GM19025 (cell line): ENCODE results near the gene C10orf90.
"Not testable (repeated sequence)": the region's sequence is repeated elsewhere in the genome, so short reads cannot be mapped to it uniquely, and the experiment has no call there.

Experiments
- ATAC-seq: cut with Tn5 transposase; IDR thresholded peaks from one replicate; pipeline ENCODE4 v1.9.1; 2021; ENCODE audit warnings: mild to moderate bottlenecking, low read depth, moderate library complexity; ENCODE audit not compliant: unreplicated experiment

C10orf90 gene

DNA sequence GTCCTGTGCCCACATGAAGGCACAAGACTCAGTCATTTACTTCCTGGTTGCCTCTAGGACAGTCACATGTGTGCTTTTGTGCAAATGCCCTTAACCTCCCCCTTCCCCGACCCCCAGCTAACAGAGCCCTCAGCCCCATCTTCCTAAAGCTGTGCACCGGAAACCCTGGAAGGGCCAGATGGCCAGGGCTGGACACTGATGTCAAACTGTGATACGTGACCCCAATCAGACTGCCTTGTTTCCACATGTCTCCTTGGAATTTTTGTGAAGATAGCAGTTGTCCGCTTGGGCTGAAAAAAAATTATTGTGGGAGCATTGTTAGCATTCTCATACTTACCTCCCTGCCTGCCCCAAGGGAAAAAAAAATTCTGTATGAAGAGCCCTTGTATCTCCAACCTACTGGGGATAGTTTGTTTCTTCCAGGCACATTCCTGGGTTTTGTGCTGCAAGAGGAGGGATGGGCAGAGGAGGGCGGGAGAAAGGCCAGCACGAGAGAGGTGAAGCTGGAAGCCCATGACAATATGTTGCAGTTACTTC, 265.2 kb downstream of the C10orf90 start:
- no peak for ATAC-seq

DNA sequence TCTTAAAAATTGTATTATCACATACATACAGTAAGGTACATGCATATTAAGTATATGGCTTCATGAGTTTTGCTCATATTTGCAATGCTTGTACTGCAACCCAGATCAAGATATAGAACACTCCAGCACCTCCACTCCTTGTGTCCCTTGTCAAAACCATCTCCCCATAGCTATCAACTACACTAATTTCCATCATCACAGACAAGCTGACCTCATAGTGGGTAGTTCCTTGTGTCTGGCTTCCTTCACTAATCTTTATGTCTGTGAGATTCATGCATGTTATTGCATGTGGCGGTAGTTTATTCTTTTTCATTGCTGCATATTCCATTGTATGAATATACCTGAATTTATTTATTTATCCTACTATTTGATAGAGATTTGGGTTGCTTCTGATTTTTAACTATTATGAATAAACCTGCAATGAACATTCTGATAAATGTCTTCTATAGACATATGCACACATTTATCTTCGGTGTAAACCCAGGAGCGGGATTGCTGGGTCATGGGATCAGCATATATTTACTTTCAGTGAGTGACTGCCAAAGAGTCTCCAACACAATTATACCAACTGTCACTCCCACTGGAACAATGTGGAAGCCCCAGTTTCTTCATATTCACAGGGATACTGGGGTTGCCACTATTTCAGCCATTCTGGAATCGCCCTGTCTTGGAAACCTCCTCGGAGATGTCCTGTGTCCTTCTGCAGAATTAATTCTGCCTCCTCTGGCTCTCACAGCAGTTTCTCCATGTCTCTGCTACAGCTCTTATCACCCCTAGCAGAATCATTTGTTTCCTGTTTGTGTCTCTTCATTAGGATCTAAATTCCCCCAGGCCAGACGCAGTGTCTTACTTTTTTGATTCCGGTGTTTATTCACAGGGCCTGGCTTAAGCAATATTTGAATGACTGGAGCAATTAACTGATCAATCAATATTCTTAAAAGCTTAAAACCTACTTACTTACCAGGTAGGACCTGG, 267.5 kb downstream of the C10orf90 start:
- no peak for ATAC-seq

DNA sequence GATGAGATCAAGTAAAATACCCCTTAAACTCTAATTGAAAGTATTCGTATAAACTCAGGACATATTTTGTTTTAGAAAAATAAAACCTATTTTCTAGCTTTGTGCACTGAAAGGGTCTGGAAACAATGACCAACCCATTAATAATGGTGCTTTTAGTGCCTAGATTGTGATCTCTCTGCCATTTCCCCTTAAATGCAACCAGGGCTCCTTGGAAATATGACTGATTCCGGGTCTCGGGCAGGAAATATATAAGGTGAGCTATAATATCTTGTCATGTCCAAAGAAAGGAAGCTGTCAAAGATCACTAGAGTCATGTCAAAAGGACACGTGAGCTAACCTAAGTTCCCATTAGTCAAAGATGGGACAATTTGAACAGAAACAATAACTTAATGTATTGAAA, 269.9 kb downstream of the C10orf90 start:
- no peak for ATAC-seq

DNA sequence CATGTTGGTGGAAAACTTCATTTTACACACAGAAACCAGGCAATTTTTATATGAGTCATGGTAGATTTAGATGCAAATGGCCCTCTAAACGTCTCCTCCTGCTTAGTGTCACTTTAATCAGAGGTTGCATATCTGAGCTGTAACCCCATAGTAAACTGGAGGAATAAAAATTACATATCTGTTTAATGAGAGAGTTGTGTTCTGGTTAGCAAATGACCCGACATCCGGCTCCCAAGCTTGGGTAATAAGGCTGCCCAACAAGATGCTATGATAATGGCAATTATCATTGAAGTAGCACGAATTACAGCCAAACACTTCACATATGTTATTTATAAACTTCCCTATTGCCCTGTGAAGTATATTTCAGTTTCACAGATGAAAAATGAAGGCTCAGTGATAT, 271.6 kb downstream of the C10orf90 start:
- ATAC-seq = no peak

DNA sequence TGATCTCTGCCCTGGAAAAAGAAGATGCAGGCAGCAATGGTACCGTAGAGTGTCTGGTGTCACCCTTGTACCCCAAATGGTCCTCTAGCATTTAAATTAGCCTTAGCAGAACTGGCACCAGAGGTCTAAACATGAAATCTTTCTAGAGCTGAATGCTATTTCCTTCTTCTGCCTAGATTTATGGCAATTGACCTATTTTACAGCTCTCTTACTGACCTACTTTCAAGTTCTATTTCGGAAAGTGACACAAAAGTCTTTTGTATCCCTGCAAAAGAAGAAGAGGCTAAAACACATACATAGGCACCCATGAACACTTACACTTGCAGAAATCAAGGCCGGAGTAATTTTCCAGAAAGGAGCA, 272.1 kb downstream of the C10orf90 start:
- ATAC-seq = no peak

DNA sequence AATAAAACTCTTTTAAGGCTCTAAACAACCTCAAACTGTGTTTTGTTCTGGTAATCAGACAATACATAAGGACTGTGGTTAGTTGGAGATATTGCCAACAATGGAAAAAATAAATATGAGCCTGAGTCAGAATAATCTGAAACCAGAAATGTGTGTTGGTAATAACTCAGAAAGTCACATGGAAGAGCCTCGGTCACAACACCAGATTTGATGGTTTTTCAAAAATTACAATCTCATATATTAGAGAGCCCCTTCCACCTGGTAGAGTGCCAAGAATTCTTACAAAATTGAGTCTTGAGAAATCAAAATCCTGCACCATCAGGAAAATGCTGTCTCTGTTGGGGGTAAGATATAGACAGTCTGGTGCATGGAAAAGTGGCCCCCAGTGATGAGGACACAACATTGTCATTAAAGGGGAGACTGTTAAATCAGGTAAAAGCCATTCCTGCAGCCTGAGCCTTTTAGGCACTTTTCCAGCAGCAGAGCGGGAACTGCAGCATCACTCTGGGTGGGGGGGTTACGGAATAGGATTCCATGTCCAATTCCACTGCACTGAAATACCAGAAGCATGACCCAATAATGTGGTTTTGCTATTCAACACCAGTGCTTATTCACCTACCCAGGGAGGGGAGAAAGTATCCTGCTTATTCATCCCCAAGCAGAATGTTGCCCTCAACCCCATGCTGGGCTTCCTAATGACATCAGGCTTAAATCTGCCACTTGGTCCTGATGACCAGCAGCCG, 272.7 kb downstream of the C10orf90 start:
- no peak for ATAC-seq

DNA sequence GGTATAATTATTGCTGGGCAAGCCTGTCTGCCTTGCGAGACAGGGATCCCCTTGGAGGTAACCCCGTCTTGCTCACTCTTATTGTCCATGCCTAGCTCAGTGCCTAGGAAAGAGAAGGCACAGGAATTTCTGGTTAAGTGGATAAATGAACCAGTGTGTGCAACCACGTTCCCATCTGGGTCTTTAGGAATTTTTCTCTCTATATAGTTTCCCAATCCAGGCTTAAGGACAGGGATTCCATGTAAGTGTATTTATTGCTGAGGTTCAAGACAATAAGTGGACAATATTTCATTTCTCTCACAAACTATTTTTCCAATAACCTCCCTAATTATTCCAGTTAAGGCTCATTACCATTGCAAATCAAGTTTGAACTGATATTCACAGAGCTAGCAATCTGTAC, 273.3 kb downstream of the C10orf90 start:
- no peak for ATAC-seq

DNA sequence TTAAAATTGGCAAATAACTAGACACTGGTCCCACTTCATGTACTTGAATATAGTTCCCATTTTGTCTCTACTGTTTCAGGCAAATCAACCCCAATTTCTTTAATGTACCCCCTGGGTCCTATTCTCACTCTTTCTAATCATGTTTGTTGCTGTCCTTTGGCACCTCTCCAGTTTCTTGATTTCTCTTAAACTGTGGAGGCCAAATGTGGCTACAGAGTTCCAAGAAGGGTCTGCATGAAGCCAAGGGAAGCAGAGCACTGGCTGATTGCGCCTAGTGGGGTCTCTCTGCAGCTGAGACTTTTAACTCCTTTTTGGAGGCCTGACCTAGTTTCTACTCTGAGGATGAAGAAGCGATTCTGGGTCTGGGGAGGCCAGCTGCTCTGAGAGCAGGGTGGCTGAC, 275.5 kb downstream of the C10orf90 start:
- no peak for ATAC-seq

DNA sequence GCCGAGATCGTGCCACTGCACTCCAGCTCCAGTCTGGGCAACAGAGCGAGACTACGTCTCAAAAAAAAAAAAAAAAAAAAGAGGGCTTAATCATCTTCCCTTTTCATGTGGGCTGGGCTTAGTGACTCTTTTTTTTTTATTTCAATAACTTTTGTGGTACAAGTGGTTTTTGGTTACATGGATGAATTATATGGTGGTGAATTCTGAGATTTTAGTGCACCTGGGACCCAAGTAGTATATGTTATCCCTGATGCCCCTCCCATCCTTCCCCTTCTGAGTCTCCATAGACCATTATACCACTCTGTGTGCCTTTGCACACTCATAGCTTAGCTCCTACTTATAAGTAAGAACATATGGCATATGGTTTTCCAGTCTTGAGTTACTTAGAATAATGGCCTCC, 277.4 kb downstream of the C10orf90 start:
- no peak for ATAC-seq

DNA sequence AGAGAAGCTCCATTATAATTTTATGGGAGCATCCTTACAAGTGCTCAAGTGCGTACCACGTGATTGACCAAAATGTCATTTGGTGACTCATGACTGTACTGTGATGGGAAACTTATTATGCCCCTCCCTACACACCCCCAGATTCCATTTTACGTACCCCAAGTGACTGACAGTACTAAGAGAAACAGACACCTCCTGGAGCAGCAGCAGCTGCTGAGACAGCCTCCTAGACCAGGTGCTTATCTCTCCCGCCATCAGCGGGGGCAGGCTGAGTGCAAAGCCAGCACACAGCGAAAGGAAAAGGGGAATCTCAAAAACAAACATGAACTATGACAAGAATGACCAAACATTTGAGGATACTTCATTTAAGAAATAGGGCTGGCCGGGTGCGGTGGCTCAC, 278.0 kb downstream of the C10orf90 start:
- ATAC-seq = no peak

DNA sequence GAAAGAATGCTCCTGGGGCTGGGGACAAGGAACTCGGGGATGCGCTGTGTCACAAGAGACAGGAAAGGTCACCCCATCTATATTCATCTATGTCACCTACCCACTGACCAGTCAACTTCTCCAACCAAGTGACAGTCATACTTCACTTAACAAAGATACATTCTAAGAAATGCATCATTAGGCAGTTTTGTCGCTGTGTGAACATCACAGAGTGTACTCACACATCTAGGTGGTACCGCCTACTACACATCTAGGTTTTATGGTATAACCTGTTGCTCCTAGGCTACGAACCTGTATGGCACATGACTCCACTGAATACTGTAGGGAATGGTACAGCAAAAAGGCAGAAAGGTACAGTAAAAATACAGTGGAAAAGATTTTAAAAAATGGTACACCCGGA, 278.4 kb downstream of the C10orf90 start:
- ATAC-seq = no peak

DNA sequence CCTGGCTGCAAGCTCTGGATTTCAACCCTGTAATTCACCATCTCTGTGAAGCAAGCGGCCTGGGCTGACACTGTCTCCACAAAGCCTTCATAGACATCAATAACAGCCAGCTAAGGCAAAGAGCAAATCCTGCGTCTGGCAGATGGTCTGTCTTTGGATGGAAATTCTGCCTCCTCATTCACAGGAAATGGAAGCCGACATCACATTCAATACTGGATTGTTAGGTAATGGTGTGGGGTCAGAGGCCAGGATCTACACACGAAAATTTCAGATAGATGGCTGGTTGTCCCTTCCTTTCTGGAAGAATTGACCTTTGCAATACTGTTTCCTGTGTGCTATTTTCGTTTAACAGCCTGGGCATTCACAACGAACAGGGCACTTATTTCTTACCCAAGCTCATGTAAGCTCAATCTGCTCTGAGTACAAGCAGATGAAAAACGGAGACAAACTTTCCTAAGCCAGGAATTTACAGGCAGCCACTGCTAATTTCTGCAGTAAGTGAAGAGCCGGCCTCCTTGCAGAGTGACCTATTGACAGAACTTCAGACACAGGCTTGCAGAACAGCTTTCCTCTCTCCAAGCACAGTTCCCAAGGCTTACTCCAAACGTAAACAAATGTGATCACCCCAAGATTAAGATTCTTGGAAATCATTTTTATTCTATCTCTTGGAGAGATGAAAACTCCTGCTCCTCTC, 279.2 kb downstream of the C10orf90 start:
- no peak for ATAC-seq

DNA sequence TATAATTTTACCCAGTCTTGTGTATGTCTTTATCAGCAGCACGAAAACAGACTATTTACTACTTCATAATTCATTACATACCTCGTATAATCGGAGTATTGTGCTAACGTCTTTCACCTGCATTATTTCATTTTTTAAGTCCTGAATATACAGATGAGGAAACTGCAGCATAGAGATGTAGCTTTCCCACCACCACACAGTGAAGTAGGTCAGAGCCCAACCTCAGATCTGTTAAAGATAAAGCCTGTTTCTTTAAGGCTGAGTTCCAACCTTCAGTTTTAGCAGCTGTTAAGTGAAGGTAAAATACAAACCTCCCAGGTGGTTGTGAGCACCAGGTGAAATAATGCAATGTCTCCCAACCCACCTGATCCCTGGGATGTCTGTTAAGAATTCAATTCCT, 280.2 kb downstream of the C10orf90 start:
- ATAC-seq = no peak

DNA sequence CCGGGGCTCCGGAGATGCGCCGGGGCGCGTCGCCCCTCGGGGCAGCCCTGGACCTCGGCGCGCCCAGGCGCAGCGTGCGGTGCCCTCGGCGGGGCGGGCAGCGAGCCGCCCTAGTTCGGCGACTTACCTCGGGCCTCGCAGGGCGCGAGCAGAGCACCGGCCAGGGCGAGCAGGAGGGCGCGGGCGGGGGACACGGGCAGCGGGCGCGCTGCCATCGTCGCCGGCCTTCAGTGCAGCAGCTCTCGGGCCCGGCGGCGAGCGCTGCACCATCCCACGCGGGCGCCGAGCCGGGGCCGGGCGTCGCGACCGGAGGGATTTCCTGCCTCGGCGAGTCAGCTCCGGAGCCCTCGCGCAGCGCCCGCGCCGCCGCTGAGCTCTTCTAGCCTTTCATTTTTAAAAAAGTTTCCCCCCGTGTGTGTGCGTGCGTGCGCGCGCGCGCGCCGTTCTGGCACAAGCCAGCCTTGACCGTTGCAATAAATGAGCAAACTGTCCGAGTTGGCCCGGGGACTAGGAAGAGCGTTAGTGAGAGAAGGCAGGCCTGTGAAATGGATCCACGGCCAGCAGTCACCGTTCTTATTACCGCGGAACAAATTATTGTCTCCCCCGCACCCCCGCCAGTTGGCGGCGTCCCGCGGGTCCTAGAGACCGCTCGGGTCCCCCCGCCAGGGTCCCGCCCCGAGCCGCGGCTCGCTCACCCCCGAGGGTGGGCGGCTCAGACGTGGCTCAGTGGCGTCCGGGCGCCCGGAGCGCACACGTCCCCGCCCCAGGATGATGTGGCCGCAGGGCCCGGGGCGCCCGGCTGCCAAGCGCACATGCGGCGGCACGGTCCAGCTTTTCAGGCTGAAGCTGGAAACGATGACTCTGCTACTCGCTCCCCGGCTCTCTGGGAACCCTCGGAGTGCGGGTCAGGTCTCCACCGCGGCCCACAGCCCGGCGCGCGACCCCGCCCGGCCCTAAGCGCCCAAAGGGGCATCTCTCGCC, 282.3 kb downstream of the C10orf90 start, which contains the start of gene ADAM12:
Gene ADAM12 (minus strand): TSS at position 547 of the 981 bp plus-strand sequence. CDS start 332 bp downstream, at position 215.
- ATAC-seq = no peak

DNA sequence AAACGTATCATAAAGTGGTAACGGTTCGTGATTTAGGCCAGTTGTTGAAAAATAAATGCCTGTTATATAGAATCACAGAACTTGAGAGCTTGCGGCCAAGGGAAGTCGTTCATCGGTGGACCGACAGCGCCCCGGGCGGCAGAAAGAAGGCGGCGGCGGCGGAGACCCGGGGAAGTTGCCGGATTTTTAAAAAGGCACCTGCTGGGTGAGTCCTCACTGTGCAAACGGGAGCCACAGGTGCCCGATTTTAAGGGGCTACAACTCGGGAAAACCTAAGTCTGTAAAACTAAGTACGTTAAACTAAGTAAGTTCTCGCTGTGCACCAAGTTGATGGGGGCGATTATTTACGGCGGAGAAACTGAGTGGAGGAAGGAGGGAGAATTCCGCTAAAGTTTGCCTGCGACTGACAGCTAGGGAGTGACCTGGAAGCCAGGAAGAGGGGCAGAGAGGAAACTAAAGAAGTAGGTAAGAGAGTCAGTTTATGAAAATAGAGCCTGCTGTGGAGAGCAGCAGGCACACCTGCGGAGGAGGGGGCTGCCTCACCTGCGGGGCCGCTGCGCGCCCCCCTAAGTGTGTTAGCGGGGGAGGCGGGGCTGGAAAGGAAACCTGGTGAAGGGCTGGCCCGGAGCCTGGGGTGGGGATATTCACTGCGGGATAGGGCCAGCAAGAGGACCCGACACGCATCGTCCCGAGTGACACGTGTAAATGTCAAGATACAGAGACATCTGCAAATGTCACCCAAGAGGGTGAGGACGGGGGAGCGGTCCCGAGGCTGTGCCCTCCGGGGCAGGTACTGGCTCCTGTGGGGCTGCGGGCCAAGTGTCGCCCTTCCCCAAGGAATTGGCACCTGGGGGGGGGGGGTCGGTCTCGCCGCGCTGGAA, 283.2 kb downstream of the C10orf90 start:
- no peak for ATAC-seq

DNA sequence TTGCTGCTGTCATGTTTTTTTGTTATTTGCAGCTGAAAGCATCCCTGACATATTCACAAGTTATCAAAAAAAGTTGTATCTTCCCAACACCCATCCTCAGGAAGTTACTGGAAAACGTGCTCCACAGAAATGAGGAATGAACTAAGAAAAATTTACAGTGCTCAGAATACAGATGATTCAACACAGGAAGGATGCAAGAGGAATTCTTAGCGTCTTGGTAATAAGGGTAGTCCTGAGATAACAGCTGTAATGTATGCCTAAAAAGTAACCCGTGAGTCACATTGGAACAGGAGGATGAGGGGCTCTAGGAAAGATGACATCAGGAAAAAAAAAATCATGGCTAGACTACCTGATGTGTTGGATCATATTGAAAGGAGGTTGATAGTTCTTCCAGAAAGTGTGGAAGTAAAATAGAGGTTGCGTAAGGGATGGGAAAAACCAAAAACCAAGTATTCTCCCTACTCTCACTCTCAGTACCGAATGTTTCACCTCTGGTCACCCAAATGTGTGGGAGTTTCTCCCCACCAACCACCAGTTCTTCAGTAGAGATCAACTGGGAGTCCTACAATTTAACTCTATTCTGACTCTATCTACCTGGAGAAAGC, 286.1 kb downstream of the C10orf90 start:
- ATAC-seq = no peak

DNA sequence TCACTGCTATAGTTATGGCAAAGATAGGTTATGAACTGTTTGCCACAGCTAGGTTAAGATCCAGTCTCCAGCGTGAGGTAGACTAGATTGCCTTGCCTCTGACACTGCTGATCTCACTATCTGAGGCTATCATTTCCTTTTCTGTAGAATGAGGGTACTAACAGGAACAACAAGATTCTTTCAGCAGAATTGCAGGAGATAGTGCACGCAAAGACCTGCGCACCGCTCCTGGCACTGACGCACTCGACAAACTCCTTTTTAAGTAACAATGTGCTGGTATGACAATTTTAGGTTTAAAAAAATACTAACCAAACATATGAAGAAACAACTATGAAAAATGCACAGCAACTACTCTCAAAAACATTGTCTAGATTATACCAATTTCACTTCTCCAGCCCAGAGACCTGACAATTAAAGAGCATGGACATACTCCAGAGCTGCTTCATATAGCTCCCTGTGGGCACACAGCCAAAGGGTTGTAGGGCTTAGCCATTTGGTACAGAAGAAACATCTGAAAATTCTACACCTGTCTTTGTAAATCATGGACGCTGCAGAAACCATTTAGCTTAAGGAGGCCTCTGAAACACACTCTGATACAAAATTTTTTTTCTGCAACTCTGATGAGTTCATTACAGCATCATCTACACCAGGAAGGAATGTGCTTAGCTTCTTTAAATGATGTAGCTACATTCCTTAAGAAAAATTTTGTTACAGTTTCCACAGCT, 290.0 kb downstream of the C10orf90 start:
- no peak for ATAC-seq

DNA sequence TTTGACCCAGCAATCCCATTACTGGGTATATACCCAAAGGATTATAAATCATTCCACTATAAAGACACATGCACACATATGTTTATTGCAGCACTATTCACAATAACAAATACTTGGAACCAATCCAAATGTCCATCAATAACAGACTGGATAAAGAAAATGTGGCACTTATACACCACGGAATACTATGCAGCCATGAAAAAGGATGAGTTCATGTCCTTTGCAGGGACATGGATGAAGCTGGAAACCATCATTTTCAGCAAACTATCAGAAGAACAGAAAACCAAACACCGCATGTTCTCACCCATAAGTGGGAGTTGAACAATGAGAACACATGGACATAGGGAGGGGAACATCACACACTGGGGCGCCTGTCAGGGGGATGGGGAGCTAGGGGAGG, 291.3 kb downstream of the C10orf90 start:
- not testable (repeated sequence) for ATAC-seq
